H9 (cell line): ENCODE data around the gene ABCA1. TPM values are rescaled to one million over a fixed set of nuclear protein-coding genes. Genes with fewer than 3 reads are reported as not detected.

Experiments
- DNase-seq: peaks from one replicate; pipeline ENCODE4 v3.0.0-alpha.2; 2017
- H2AFZ ChIP-seq: one replicate; pipeline ENCODE4 v1.6.1; 2013; ENCODE audit warnings: mild to moderate bottlenecking, low read length, control low read depth, moderate library complexity
- H2AK5ac ChIP-seq: 2 replicates; pipeline ENCODE4 v1.6.1; 2013; ENCODE audit warnings: low read length, control low read depth, mixed read lengths; ENCODE audit not compliant: insufficient read length
- H2BK120ac ChIP-seq: one replicate; pipeline ENCODE4 v1.6.1; 2013; ENCODE audit warnings: low read depth, mild to moderate bottlenecking, low read length, control low read depth, inconsistent platforms; ENCODE audit not compliant: poor library complexity, severe bottlenecking
- H2BK12ac ChIP-seq: 2 replicates; pipeline ENCODE4 v1.6.1; 2013; ENCODE audit warnings: low read length, control low read depth, mixed read lengths, low read depth; ENCODE audit not compliant: insufficient read length
- H2BK15ac ChIP-seq: 2 replicates; pipeline ENCODE4 v1.6.1; 2013; ENCODE audit warnings: low read depth, low read length, control low read depth
- H2BK20ac ChIP-seq: one replicate; pipeline ENCODE4 v1.6.1; 2013; ENCODE audit warnings: low read depth, mild to moderate bottlenecking, low read length, control low read depth, inconsistent platforms; ENCODE audit not compliant: poor library complexity, severe bottlenecking
- H2BK5ac ChIP-seq: 2 replicates; pipeline ENCODE4 v1.6.1; 2013; ENCODE audit warnings: low read length, control low read depth, mixed read lengths; ENCODE audit not compliant: insufficient read length
- H3K14ac ChIP-seq: 2 replicates; pipeline ENCODE4 v1.6.1; 2013; ENCODE audit warnings: low read length, control low read depth; ENCODE audit not compliant: insufficient read depth
- H3K18ac ChIP-seq: 2 replicates; pipeline ENCODE4 v1.6.1; 2013; ENCODE audit warnings: low read depth, mild to moderate bottlenecking, mixed read lengths, low read length, control low read depth; ENCODE audit not compliant: insufficient read length
- H3K23ac ChIP-seq: 2 replicates; pipeline ENCODE4 v1.6.1; 2013; ENCODE audit warnings: low read length, control low read depth, mixed read lengths, low read depth; ENCODE audit not compliant: insufficient read length
- H3K23me2 ChIP-seq: 2 replicates; pipeline ENCODE4 v1.6.1; 2013; ENCODE audit warnings: low read depth, mild to moderate bottlenecking, mixed read lengths, low read length, control low read depth; ENCODE audit not compliant: insufficient read length, poor library complexity, severe bottlenecking
- H3K27ac ChIP-seq: 2 replicates; pipeline ENCODE4 v1.5.1; 2013; ENCODE audit warnings: low read length, control low read depth, mixed read lengths, low read depth; ENCODE audit not compliant: insufficient read length
- H3K27me3 ChIP-seq: 2 replicates; pipeline ENCODE4 v1.6.1; 2013; ENCODE audit warnings: low read length, control low read depth, inconsistent platforms; ENCODE audit not compliant: insufficient read depth
- H3K4ac ChIP-seq: 2 replicates; pipeline ENCODE4 v1.6.1; 2013; ENCODE audit warnings: low read depth, mild to moderate bottlenecking, control low read depth, inconsistent platforms, low read length, moderate library complexity
- H3K4me1 ChIP-seq: 2 replicates; pipeline ENCODE4 v1.6.1; 2013; ENCODE audit warnings: low read length, control low read depth, inconsistent platforms; ENCODE audit not compliant: insufficient read depth
- H3K4me2 ChIP-seq: 2 replicates; pipeline ENCODE4 v1.6.1; 2013; ENCODE audit warnings: low read length, control low read depth, mixed read lengths; ENCODE audit not compliant: insufficient read length, insufficient read depth
- H3K56ac ChIP-seq: 2 replicates; pipeline ENCODE4 v1.6.1; 2013; ENCODE audit warnings: low read depth, mild to moderate bottlenecking, mixed read lengths, low read length, control low read depth; ENCODE audit not compliant: insufficient read length
- H3K79me1 ChIP-seq: 2 replicates; pipeline ENCODE4 v1.6.1; 2013; ENCODE audit warnings: low read depth, mild to moderate bottlenecking, moderate library complexity, low read length, control low read depth, inconsistent platforms; ENCODE audit not compliant: insufficient read depth, poor library complexity, severe bottlenecking
- H3K79me2 ChIP-seq: 2 replicates; pipeline ENCODE4 v1.6.1; 2013; ENCODE audit warnings: low read length, control low read depth, inconsistent platforms; ENCODE audit not compliant: insufficient read depth
- H3K9ac ChIP-seq: 2 replicates; pipeline ENCODE4 v1.6.1; 2013; ENCODE audit warnings: low read length, control low read depth, mixed read lengths; ENCODE audit not compliant: insufficient read length; ENCODE audit errors: extremely low read depth
- H3K9me3 ChIP-seq: one replicate; pipeline ENCODE4 v1.6.1; 2013; ENCODE audit warnings: low read depth, low read length, inconsistent platforms; ENCODE audit not compliant: control insufficient read depth
- H3T11ph ChIP-seq: one replicate; pipeline ENCODE4 v1.6.1; 2013; ENCODE audit warnings: mild to moderate bottlenecking, low read length, control low read depth, inconsistent platforms
- H4K20me1 ChIP-seq: one replicate; pipeline ENCODE4 v1.6.1; 2013; ENCODE audit not compliant: control insufficient read depth, insufficient read length, insufficient read depth
- H4K5ac ChIP-seq: 2 replicates; pipeline ENCODE4 v1.6.1; 2013; ENCODE audit warnings: low read depth, mild to moderate bottlenecking, mixed read lengths, low read length, control low read depth; ENCODE audit not compliant: insufficient read length
- H4K8ac ChIP-seq: replicated peaks from 2 replicates; pipeline ENCODE4 v1.6.1; 2013; ENCODE audit warnings: low read length, control low read depth, mixed read lengths, low read depth; ENCODE audit not compliant: insufficient read length
- H4K91ac ChIP-seq: 2 replicates; pipeline ENCODE4 v1.6.1; 2013; ENCODE audit warnings: low read depth, mild to moderate bottlenecking, moderate library complexity, mixed read lengths, low read length, control low read depth; ENCODE audit not compliant: insufficient read length
- H3K27ac Mint-ChIP-seq, 3 experiments: 2 replicates in 2 of 3; 3 replicates in 1 of 3; pipeline ENCODE4 v1.8.0; 2020 to 2021; ENCODE audit warnings: mixed read lengths in 3 of 3, mild to moderate bottlenecking in 1 of 3, moderate library complexity in 1 of 3
- H3K27me3 Mint-ChIP-seq: 2 replicates; pipeline ENCODE4 v1.8.0; 2021; ENCODE audit warnings: low read depth, mild to moderate bottlenecking, moderate library complexity, mixed read lengths
- H3K36me3 Mint-ChIP-seq, 3 experiments: 2 replicates in 2 of 3; 3 replicates in 1 of 3; pipeline ENCODE4 v1.8.0; 2020 to 2021; ENCODE audit warnings: low read depth in 3 of 3, mixed read lengths in 3 of 3; ENCODE audit not compliant: insufficient read depth in 1 of 3
- H3K4me1 Mint-ChIP-seq, 2 experiments: 2 replicates each; pipeline ENCODE4 v1.8.0; 2020; ENCODE audit warnings: mixed read lengths in 2 of 2
- H3K4me3 Mint-ChIP-seq, 2 experiments: 2 replicates in 1 of 2; 3 replicates in 1 of 2; pipeline ENCODE4 v1.8.0; 2020 to 2021; ENCODE audit warnings: mild to moderate bottlenecking in 2 of 2, mixed read lengths in 2 of 2, moderate library complexity in 1 of 2
- H3K9me3 Mint-ChIP-seq, 2 experiments: 2 replicates in 1 of 2; 3 replicates in 1 of 2; pipeline ENCODE4 v1.8.0; 2020; ENCODE audit warnings: mild to moderate bottlenecking in 2 of 2, mixed read lengths in 2 of 2, moderate library complexity in 1 of 2
- WGBS: extraction: QIAGEN DNeasy Blood & Tissue Kit; methylation state at CpG from one replicate; pipeline ENCODE4 v1.1.7; 2013; ENCODE audit warnings: missing lambda C conversion rate, low lambda C conversion rate, mixed read lengths; ENCODE audit not compliant: insufficient read length; ENCODE audit errors: extremely low coverage; 5-methylcytosine and 5-hydroxymethylcytosine counted together
- total RNA-seq: library from RNA; stranded (reverse); gene quantifications from 2 replicates; pipeline ENCODE4 v1.2.1, GENCODE V29; 2021
- TF ChIP-seq, protein P1 (sequence below): fragments of 200-600 bp; sonication (generic); conservative IDR thresholded peaks from 3 replicates; pipeline ENCODE4 v1.8.0; 2021; ENCODE audit warnings: antibody characterized with exemption, mild to moderate bottlenecking

ABCA1 gene
- total RNA-seq, 1 experiment from 2014 or later: 16.6 TPM

- Histone ChIP-seq H2BK20ac (no peak overlapping the region), H4K91ac (no peak overlapping the region), H3K27me3 (no peaks in the 10 kb centered on the region), H2BK12ac (no peak overlapping the region), H3K4ac (no peak overlapping the region), H3K79me1 (no peaks in the 10 kb centered on the region), H3K56ac (no peak overlapping the region), H3K14ac (no peak overlapping the region), H4K5ac (no peak overlapping the region), H3K4me2 (no peak overlapping the region), H2BK5ac (no peak overlapping the region), H2BK120ac (no peak overlapping the region), H4K8ac (no peak overlapping the region), H2AK5ac (no peak overlapping the region), H2BK15ac (no peak overlapping the region), H3K27ac (no peak overlapping the region), H3K23me2 (peaks cover 7% of the 10 kb centered on the region), H3K9ac (no peak overlapping the region), H3K9me3 (no peaks in the 10 kb centered on the region), H4K20me1 (no peaks in the 10 kb centered on the region), H3K4me1 (no peaks in the 10 kb centered on the region), H3K23ac (no peak overlapping the region), H3K79me2 (no peaks in the 10 kb centered on the region), H3K18ac (no peak overlapping the region), H2AFZ (no peak overlapping the region), H3T11ph (no peak overlapping the region)
- TF ChIP-seq, protein P1, sequence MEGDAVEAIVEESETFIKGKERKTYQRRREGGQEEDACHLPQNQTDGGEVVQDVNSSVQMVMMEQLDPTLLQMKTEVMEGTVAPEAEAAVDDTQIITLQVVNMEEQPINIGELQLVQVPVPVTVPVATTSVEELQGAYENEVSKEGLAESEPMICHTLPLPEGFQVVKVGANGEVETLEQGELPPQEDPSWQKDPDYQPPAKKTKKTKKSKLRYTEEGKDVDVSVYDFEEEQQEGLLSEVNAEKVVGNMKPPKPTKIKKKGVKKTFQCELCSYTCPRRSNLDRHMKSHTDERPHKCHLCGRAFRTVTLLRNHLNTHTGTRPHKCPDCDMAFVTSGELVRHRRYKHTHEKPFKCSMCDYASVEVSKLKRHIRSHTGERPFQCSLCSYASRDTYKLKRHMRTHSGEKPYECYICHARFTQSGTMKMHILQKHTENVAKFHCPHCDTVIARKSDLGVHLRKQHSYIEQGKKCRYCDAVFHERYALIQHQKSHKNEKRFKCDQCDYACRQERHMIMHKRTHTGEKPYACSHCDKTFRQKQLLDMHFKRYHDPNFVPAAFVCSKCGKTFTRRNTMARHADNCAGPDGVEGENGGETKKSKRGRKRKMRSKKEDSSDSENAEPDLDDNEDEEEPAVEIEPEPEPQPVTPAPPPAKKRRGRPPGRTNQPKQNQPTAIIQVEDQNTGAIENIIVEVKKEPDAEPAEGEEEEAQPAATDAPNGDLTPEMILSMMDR: no peak
- no peak for DNase-seq
- peaks cover 17 to 25% of the 10 kb centered on the region in 2 experiments for H3K4me1 Mint-ChIP-seq
- 0 out of 5 replicates have a peak overlapping the region, but pooled peaks of 1 of the 2 experiments have one; percentile 6 for H3K4me3 Mint-ChIP-seq
- H3K36me3 Mint-ChIP-seq: no peaks in the 10 kb centered on the region
- WGBS: 100% methylated on average over 1 of the region's 2 CpGs
- no peak overlapping the region for H3K27ac Mint-ChIP-seq
- no peaks in the 10 kb centered on the region for H3K9me3 Mint-ChIP-seq
- H3K27me3 Mint-ChIP-seq: no peaks in the 10 kb centered on the region
These were observed 181.7 kb downstream of the ABCA1 start for GRCh38 chr9:104746285-104746684.
